SU-DHL-6 (cell line): ENCODE data around the gene ZNF664.

Experiments
- H2AFZ ChIP-seq: fragments of 200-600 bp; sonication (generic); 2 replicates; pipeline ENCODE4 v1.6.1; 2014; ENCODE audit warnings: low read depth, mild to moderate bottlenecking, moderate library complexity, mixed read lengths, antibody characterized with exemption, low read length; ENCODE audit not compliant: severe bottlenecking
- H3F3A ChIP-seq: fragments of 200-600 bp; shearing (Covaris generic); 2 replicates; pipeline ENCODE4 v1.6.0; 2016; ENCODE audit warnings: antibody characterized with exemption, mild to moderate bottlenecking; ENCODE audit not compliant: insufficient read depth
- H3K27ac ChIP-seq: fragments of 200-600 bp; sonication (generic); 2 replicates; pipeline ENCODE4 v1.5.1; 2016; ENCODE audit warnings: low read depth, mild to moderate bottlenecking, low read length, moderate library complexity, mixed read lengths
- H3K27me3 ChIP-seq: fragments of 200-600 bp; sonication (generic), shearing (Covaris generic); 2 replicates; pipeline ENCODE4 v1.6.0; 2014; ENCODE audit warnings: mild to moderate bottlenecking, low read length
- H3K36me3 ChIP-seq: fragments of 200-600 bp; sonication (generic); 2 replicates; pipeline ENCODE4 v1.6.1; 2014; ENCODE audit warnings: mild to moderate bottlenecking, low read length, mixed read lengths
- H3K4me2 ChIP-seq: fragments of 300-600, 200-600 bp; shearing (Covaris generic), sonication (generic); 2 replicates; pipeline ENCODE4 v1.6.0; 2014; ENCODE audit warnings: low read length, low read depth, mild to moderate bottlenecking; ENCODE audit not compliant: poor library complexity, severe bottlenecking
- H3K4me3 ChIP-seq: fragments of 200-600 bp; sonication (generic); 2 replicates; pipeline ENCODE4 v1.5.1; 2014; ENCODE audit warnings: antibody characterized with exemption, low read length, mild to moderate bottlenecking, mixed read lengths; ENCODE audit not compliant: insufficient read depth, poor library complexity, severe bottlenecking
- H3K79me2 ChIP-seq: fragments of 200-600 bp; sonication (generic); 2 replicates; pipeline ENCODE4 v1.6.1; 2014; ENCODE audit warnings: mild to moderate bottlenecking, low read length, moderate library complexity; ENCODE audit not compliant: insufficient read depth
- H3K9ac ChIP-seq: fragments of 200-600 bp; sonication (generic); 2 replicates; pipeline ENCODE4 v1.7.0; 2014; ENCODE audit warnings: mild to moderate bottlenecking, low read length
- H3K9me2 ChIP-seq: fragments of 200-600 bp; sonication (generic); replicated peaks from 2 replicates; pipeline ENCODE4 v1.6.1; 2014; ENCODE audit warnings: low read length; ENCODE audit not compliant: insufficient read depth
- H3K9me3 ChIP-seq: fragments of 200-600 bp; sonication (generic); 2 replicates; pipeline ENCODE4 v1.6.1; 2014; ENCODE audit warnings: low read length, mixed read lengths; ENCODE audit not compliant: insufficient read depth
- H4K20me1 ChIP-seq: fragments of 200-600 bp; sonication (generic); 2 replicates; pipeline ENCODE4 v1.6.1; 2014; ENCODE audit warnings: low read depth, mild to moderate bottlenecking, antibody characterized with exemption, low read length, moderate library complexity, mixed read lengths
- CTCF ChIP-seq: fragments of 200-600 bp; sonication (generic); IDR thresholded peaks from one replicate; pipeline ENCODE4 v1.5.1; 2017; ENCODE audit warnings: antibody characterized with exemption, mild to moderate bottlenecking, low read length, moderate library complexity; ENCODE audit not compliant: insufficient read depth, poor library complexity, severe bottlenecking
- EZH2phosphoT487 ChIP-seq: fragments of 200-600 bp; sonication (generic), shearing (Covaris generic); conservative IDR thresholded peaks from 2 replicates; pipeline ENCODE4 v1.6.1; 2018; ENCODE audit warnings: mild to moderate bottlenecking, antibody characterized with exemption, low read length, moderate library complexity, mixed read lengths

The ZNF664 gene

DNA sequence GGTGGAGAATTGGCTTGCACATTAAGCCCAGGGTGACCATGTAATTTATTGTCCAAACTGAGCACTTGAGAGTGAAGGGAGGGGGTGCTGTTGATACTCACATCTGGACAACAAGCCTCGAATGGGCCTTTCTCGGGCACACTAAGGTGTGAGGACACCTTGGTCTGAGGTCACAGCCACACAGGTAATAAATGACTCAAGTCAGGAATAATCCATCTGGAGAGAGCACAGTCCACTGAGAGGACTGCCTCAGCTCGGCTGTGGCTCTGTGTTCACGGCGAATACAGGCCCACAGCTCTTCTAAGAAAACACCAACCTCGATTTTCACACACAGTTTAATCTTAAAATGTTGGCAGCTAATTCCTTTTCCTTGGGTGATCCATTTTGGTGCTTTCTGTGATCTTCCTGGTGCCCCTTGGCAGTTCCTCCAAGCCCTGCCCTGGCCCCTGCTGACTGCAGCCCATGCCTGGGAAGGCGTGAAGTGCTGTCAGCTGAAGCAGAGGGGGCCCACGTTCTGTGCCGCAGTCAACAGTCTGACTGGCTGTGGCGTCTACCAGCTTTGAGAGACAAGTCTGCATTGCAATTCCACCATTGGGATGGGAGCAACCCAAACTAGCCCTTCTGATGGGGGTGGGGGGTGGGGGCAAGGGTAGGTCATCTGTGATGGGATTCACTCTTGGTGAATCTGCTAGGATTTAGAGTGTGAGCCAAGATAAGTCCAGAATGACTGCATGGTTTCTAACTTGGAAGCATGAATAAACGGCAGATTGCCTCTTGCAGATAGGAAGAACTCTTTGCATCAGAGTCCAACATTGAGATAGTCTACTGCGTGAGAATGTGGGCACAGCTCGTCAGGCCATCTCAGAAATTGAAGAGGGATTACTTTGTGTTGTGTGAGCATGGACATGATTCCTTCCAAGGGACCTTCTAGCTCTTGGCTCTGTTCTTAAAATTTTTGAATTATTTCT, 42.8 kb downstream of the ZNF664 start:
- TF ChIP-seq EZH2phosphoT487 (no peak), CTCF (no peak)
- no peak overlapping the region for H3K4me3 ChIP-seq
- H3K9ac ChIP-seq, result no peak overlapping the region
- H3K27ac ChIP-seq, result no peak overlapping the region
- no peaks in the 10 kb centered on the region for H3K9me2 ChIP-seq
- H3F3A ChIP-seq, result no peaks in the 10 kb centered on the region
- H2AFZ ChIP-seq, result no peak overlapping the region
- H3K79me2 ChIP-seq, result no peaks in the 10 kb centered on the region
- H4K20me1 ChIP-seq, result peaks cover 9% of the 10 kb centered on the region; the same call in 1 of the 2 replicates
- no peaks in the 10 kb centered on the region for H3K9me3 ChIP-seq
- no peak overlapping the region for H3K4me2 ChIP-seq
- no peaks in the 10 kb centered on the region; the same call in 1 of the 2 replicates for H3K36me3 ChIP-seq
- no peaks in the 10 kb centered on the region for H3K27me3 ChIP-seq

- Histone ChIP-seq H4K20me1 (peaks cover 9% of the 10 kb centered on the region; the same call in 1 of the 2 replicates), H2AFZ (no peak overlapping the region), H3K4me3 (no peak overlapping the region), H3K9me2 (no peaks in the 10 kb centered on the region), H3K9me3 (no peaks in the 10 kb centered on the region), H3K27ac (no peak overlapping the region), H3K4me2 (no peak overlapping the region), H3K79me2 (no peaks in the 10 kb centered on the region), H3K36me3 (no peaks in the 10 kb centered on the region), H3K9ac (no peak overlapping the region), H3F3A (no peaks in the 10 kb centered on the region), H3K27me3 (no peaks in the 10 kb centered on the region)
- TF ChIP-seq CTCF, result no peak
Observed at GRCh38 chr12:124017064-124017463, 44.0 kb downstream of the ZNF664 start.

GRCh38 chr12:124018539-124018938, 45.5 kb downstream of the ZNF664 start:
- Histone ChIP-seq H3F3A (no peaks in the 10 kb centered on the region), H3K27ac (no peak overlapping the region), H3K36me3 (no peaks in the 10 kb centered on the region), H3K9me3 (no peaks in the 10 kb centered on the region), H3K9me2 (no peaks in the 10 kb centered on the region), H3K4me3 (no peak overlapping the region), H3K9ac (no peak overlapping the region), H3K79me2 (no peaks in the 10 kb centered on the region), H2AFZ (no peak overlapping the region), H3K27me3 (no peaks in the 10 kb centered on the region), H4K20me1 (peaks cover 9% of the 10 kb centered on the region; the same call in 1 of the 2 replicates), H3K4me2 (no peak overlapping the region)
- no peak for TF ChIP-seq CTCF
- TF ChIP-seq EZH2phosphoT487, result no peak
